Measurements from ENCODE around the gene RTN4RL2.
"Not testable (repeated sequence)": the region's sequence is repeated elsewhere in the genome, so short reads cannot be mapped to it uniquely, and the experiment has no call there.

Gene RTN4RL2

GRCh38 chr11:57434640-57435546 is 25.4 kb upstream of the RTN4RL2 start:
- peak; percentile 82 for DNase-seq (ENCODE audit: low read depth)

GRCh38 chr11:57436031-57436430 is 24.3 kb upstream of the RTN4RL2 start:
- no peak for DNase-seq (ENCODE audit: low read depth)

- no peak for DNase-seq (ENCODE audit: low read depth)
These were observed 21.7 kb upstream of the RTN4RL2 start for GRCh38 chr11:57438345-57439285.

- no peak for DNase-seq (ENCODE audit: low read depth)
These were observed 20.5 kb upstream of the RTN4RL2 start for GRCh38 chr11:57439786-57440185.

GRCh38 chr11:57440744-57441414 is 19.4 kb upstream of the RTN4RL2 start:
- no peak for DNase-seq (ENCODE audit: low read depth)

- DNase-seq (ENCODE audit: low read depth): no peak
These were observed 15.8 kb upstream of the RTN4RL2 start for GRCh38 chr11:57444362-57445121.

GRCh38 chr11:57445122-57445394 is 15.3 kb upstream of the RTN4RL2 start:
- DNase-seq (ENCODE audit: low read depth): not testable (repeated sequence)

- no peak for DNase-seq (ENCODE audit: low read depth)
These were observed 14.3 kb upstream of the RTN4RL2 start for GRCh38 chr11:57446055-57446454.

- no peak for DNase-seq (ENCODE audit: low read depth)
These were observed 6.7 kb upstream of the RTN4RL2 start for GRCh38 chr11:57453543-57454177.

GRCh38 chr11:57456960-57457642 is 3.2 kb upstream of the RTN4RL2 start:
- peak; percentile 35 for DNase-seq (ENCODE audit: low read depth)

- no peak for DNase-seq (ENCODE audit: low read depth)
These were observed 2.7 kb upstream of the RTN4RL2 start for GRCh38 chr11:57457643-57458023.

GRCh38 chr11:57458060-57458409 is 2.3 kb upstream of the RTN4RL2 start:
- no peak for DNase-seq (ENCODE audit: low read depth)

- no peak for DNase-seq (ENCODE audit: low read depth)
These were observed 1.7 kb upstream of the RTN4RL2 start for GRCh38 chr11:57458410-57459163.

GRCh38 chr11:57459164-57460021 is 935 bp upstream of the RTN4RL2 start:
- DNase-seq (ENCODE audit: low read depth): no peak

- DNase-seq (ENCODE audit: low read depth): no peak
These were observed 726 bp downstream of the RTN4RL2 start for GRCh38 chr11:57460758-57461749.

- no peak for DNase-seq (ENCODE audit: low read depth)
These were observed 1.6 kb downstream of the RTN4RL2 start for GRCh38 chr11:57461841-57462489.

GRCh38 chr11:57462597-57462996 is 2.3 kb downstream of the RTN4RL2 start:
- no peak for DNase-seq (ENCODE audit: low read depth)

All from non-pigmented ciliary epithelial cell (primary cell).